Naive B cell (primary cell): ENCODE data around the gene CPNE4. TPM values are rescaled to one million over a fixed set of nuclear protein-coding genes. Genes with fewer than 3 reads are reported as not detected.

Source experiments
- ATAC-seq, 2 donors: fragments of 150-1000 bp; cut with Tn5 transposase; 2 replicates each; pipeline ENCODE4 v1.10.0; 2021; ENCODE audit warnings: low read depth in 2 of 2, mild to moderate bottlenecking in 2 of 2, moderate library complexity in 2 of 2
- DNase-seq: peaks from one replicate; pipeline ENCODE4 v3.0.0; 2022
- H3K27ac Mint-ChIP-seq, 6 donors: one replicate each; pipeline ENCODE4 v1.8.0; 2020 to 2022; ENCODE audit warnings: mild to moderate bottlenecking in 6 of 6, mixed read lengths in 6 of 6, moderate library complexity in 5 of 6, inconsistent platforms in 2 of 6
- H3K27me3 Mint-ChIP-seq, 3 donors: one replicate each; pipeline ENCODE4 v1.8.0; 2021 to 2022; ENCODE audit warnings: mixed read lengths in 3 of 3, mild to moderate bottlenecking in 1 of 3
- H3K36me3 Mint-ChIP-seq, 2 donors: one replicate each; pipeline ENCODE4 v1.8.0; 2020 to 2022; ENCODE audit warnings: mixed read lengths in 2 of 2, inconsistent platforms in 1 of 2, mild to moderate bottlenecking in 1 of 2
- H3K4me1 Mint-ChIP-seq, 3 donors: one replicate each; pipeline ENCODE4 v1.8.0; 2020 to 2022; ENCODE audit warnings: mixed read lengths in 3 of 3, inconsistent platforms in 1 of 3, mild to moderate bottlenecking in 1 of 3, moderate library complexity in 1 of 3
- H3K4me3 Mint-ChIP-seq, 8 donors: one replicate each; pipeline ENCODE4 v1.8.0; 2020 to 2022; ENCODE audit warnings: mild to moderate bottlenecking in 8 of 8, mixed read lengths in 8 of 8, moderate library complexity in 8 of 8, inconsistent platforms in 2 of 8
- H3K9me3 Mint-ChIP-seq, 7 donors: one replicate each; pipeline ENCODE4 v1.8.0; 2020 to 2022; ENCODE audit warnings: mixed read lengths in 7 of 7, mild to moderate bottlenecking in 5 of 7, inconsistent platforms in 2 of 7, moderate library complexity in 1 of 7
- polyA plus RNA-seq, 6 donors: library from polyadenylated mRNA; unstranded; fragments of 300-500 nt; fragmentation: Illumina TruSeq; gene quantifications; one replicate each; pipeline ENCODE4 v1.2.3, GENCODE V29; 2021; ENCODE audit warnings: low read depth in 6 of 6

The CPNE4 gene
- polyA plus RNA-seq, 6 donors from 2014 or later, result not detected

DNA sequence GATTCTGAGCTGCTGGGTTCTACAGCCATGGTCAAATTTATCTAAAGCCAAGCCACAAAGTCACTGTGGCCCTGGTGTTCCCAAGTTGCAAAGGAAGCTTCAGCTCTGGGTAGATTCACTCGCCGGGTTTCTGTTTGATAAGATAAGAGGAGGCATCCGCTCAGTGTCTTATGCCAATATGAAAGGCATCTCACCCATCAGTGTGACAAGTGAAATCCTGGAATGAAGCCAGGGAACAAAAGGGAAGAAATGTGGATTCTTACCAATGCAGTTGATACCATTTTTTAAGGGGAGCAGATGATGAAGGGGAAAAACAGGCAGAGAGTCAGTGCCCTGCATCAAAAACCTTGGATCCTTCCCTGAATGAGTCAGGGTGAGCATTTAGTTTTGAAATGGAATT lies 2.8 kb upstream of the CPNE4 start:
- H3K27me3 Mint-ChIP-seq, result peaks cover 60 to 66% (median 64%) of the 10 kb centered on the region in 3 donors
- H3K4me3 Mint-ChIP-seq, result no peak overlapping the region
- peaks cover 7 to 10% (median 7%) of the 10 kb centered on the region in 3 donors for H3K4me1 Mint-ChIP-seq
- H3K9me3 Mint-ChIP-seq, result peaks cover 0 to 7% (median 0%) of the 10 kb centered on the region in 7 donors
- ATAC-seq (no peak), DNase-seq (no peak)
- peaks cover 6 to 9% of the 10 kb centered on the region in 2 donors for H3K36me3 Mint-ChIP-seq
- no peak overlapping the region for H3K27ac Mint-ChIP-seq

GRCh38 chr3:132037056-132037455 lies 2.2 kb upstream of the CPNE4 start:
- no peak for ATAC-seq
- H3K27ac Mint-ChIP-seq, result no peak overlapping the region
- H3K36me3 Mint-ChIP-seq, result peaks cover 6 to 9% of the 10 kb centered on the region in 2 donors
- peaks cover 7 to 10% (median 7%) of the 10 kb centered on the region in 3 donors for H3K4me1 Mint-ChIP-seq
- H3K4me3 Mint-ChIP-seq, result no peak overlapping the region
- peaks cover 64 to 71% (median 68%) of the 10 kb centered on the region in 3 donors for H3K27me3 Mint-ChIP-seq
- peaks cover 0 to 7% (median 0%) of the 10 kb centered on the region in 7 donors for H3K9me3 Mint-ChIP-seq
- no peak for DNase-seq

DNA sequence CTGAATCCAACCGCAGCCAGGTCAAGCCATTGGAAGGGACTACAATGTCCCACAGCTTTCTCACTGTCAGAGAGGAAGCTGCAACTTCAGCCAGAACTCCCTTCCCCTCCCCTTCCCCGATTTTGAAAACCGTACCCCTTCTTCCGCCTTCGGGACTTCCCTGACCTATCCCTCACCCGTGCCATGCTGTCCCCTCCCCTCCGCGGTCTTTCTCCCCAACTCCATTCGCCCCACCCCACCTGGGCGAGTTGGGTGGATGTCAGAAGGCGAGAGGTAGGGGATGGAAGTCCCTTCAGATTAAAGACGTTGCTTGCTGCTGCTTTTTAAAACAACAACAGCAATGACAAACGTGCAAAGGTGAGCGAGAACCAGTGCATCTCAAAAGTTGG lies 723 bp downstream of the CPNE4 start:
- Mint-ChIP-seq H3K36me3 (peaks cover 6 to 9% of the 10 kb centered on the region in 2 donors), H3K27ac (no peak overlapping the region), H3K27me3 (peaks cover 72 to 78% (median 75%) of the 10 kb centered on the region in 3 donors), H3K9me3 (peaks cover 0 to 7% (median 0%) of the 10 kb centered on the region in 7 donors), H3K4me1 (peaks cover 7 to 10% (median 7%) of the 10 kb centered on the region in 3 donors), H3K4me3 (peak overlapping the region in 1 of 8 donors; percentile 64)
- no peak for ATAC-seq
- no peak for DNase-seq

DNA sequence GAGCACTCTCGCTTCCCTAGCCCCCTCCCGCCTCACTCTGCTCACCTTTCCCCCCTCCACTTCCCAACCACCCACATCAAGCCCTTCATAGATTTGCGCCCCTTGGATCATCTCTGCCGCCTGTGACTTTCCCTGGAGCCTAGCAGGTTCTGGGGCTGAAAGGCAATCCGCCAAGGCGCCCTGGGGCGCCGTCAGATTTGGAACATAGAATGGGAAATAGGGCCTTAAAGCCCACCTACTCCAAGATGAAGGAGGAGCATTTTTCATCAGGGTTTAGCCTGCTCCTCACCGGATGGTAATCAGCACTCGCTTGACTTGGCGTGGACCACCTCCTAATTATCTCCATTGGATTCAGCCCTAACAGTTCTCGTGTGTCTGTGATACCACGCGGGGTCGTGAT lies 1.3 kb downstream of the CPNE4 start:
- peaks cover 7 to 10% (median 7%) of the 10 kb centered on the region in 3 donors for H3K4me1 Mint-ChIP-seq
- no peak for ATAC-seq
- H3K36me3 Mint-ChIP-seq, result peaks cover 6 to 9% of the 10 kb centered on the region in 2 donors

GRCh38 chr3:132032959-132033358 lies 1.9 kb downstream of the CPNE4 start:
- ATAC-seq (no peak), DNase-seq (no peak)
- peaks cover 0 to 7% (median 0%) of the 10 kb centered on the region in 7 donors for H3K9me3 Mint-ChIP-seq
- peaks cover 66 to 76% (median 68%) of the 10 kb centered on the region in 3 donors for H3K27me3 Mint-ChIP-seq
- H3K27ac Mint-ChIP-seq, result no peak overlapping the region
- H3K4me1 Mint-ChIP-seq, result peaks cover 7 to 10% (median 7%) of the 10 kb centered on the region in 3 donors
- H3K36me3 Mint-ChIP-seq, result peaks cover 6 to 9% of the 10 kb centered on the region in 2 donors
- no peak overlapping the region for H3K4me3 Mint-ChIP-seq

More for the DNA sequence above, 1.3 kb downstream of the CPNE4 start:
- Mint-ChIP-seq H3K4me3 (no peak overlapping the region), H3K9me3 (peaks cover 0 to 7% (median 0%) of the 10 kb centered on the region in 7 donors), H3K27me3 (peaks cover 71 to 72% (median 71%) of the 10 kb centered on the region in 3 donors), H3K27ac (no peak overlapping the region)
- no peak for DNase-seq

DNA sequence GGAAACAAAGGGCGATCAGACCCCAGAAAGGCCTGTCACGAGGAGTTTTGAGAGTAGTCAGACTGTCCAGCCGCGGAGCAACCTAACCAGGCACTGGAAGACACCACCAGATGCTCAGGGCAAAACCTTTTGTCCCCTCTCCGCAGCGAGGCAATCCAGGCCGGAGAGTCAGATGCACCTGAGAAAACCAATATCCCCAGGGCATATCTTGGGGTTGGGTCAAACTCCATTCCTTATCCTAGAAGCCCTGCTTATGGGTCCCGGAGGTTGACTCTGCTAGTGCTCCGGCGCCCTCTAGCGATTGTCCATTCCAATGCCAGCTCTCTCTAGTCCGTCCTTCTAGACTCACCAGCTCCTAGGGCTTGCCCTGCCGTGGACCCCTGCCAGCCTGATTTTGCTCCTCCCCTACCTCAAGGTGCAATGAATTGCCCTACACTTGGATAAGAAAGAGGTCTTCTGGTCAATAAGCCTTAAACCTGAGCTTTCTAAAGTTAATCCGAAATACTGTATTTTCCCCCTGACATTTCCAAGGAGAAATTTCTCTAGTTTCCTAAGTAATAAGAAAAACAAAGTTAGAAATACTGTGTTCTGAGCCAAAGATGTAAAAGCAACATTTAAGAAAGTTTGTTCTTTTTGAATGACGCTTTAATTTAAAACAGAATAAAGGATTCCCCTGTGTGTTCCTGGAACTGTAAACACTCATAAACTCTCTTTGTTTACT lies 5.5 kb downstream of the CPNE4 start:
- H3K4me3 Mint-ChIP-seq, result no peak overlapping the region
- DNase-seq, result peak; percentile 11
- peaks cover 0 to 3% (median 0%) of the 10 kb centered on the region in 7 donors for H3K9me3 Mint-ChIP-seq
- H3K36me3 Mint-ChIP-seq, result peaks cover 5 to 6% of the 10 kb centered on the region in 2 donors
- peaks cover 35 to 47% (median 44%) of the 10 kb centered on the region in 3 donors for H3K27me3 Mint-ChIP-seq
- H3K27ac Mint-ChIP-seq, result no peak overlapping the region
- no peak for ATAC-seq
- peaks cover 2 to 6% (median 3%) of the 10 kb centered on the region in 3 donors for H3K4me1 Mint-ChIP-seq

GRCh38 chr3:132022914-132023313 lies 11.9 kb downstream of the CPNE4 start:
- H3K4me1 Mint-ChIP-seq, result no peaks in the 10 kb centered on the region
- peaks cover 0 to 17% (median 16%) of the 10 kb centered on the region in 3 donors for H3K27me3 Mint-ChIP-seq
- H3K36me3 Mint-ChIP-seq, result no peaks in the 10 kb centered on the region
- no peak overlapping the region for H3K4me3 Mint-ChIP-seq
- H3K9me3 Mint-ChIP-seq, result no peaks in the 10 kb centered on the region
- DNase-seq (no peak), ATAC-seq (no peak)
- no peak overlapping the region for H3K27ac Mint-ChIP-seq

GRCh38 chr3:132020058-132020457 lies 14.8 kb downstream of the CPNE4 start:
- H3K36me3 Mint-ChIP-seq, result no peaks in the 10 kb centered on the region
- peaks cover 9 to 27% (median 22%) of the 10 kb centered on the region in 3 donors for H3K27me3 Mint-ChIP-seq
- DNase-seq, result no peak
- no peaks in the 10 kb centered on the region for H3K4me1 Mint-ChIP-seq
- ATAC-seq, result no peak
- no peak overlapping the region for H3K4me3 Mint-ChIP-seq
- no peak overlapping the region for H3K27ac Mint-ChIP-seq
- peaks cover 0 to 5% (median 0%) of the 10 kb centered on the region in 7 donors for H3K9me3 Mint-ChIP-seq

DNA sequence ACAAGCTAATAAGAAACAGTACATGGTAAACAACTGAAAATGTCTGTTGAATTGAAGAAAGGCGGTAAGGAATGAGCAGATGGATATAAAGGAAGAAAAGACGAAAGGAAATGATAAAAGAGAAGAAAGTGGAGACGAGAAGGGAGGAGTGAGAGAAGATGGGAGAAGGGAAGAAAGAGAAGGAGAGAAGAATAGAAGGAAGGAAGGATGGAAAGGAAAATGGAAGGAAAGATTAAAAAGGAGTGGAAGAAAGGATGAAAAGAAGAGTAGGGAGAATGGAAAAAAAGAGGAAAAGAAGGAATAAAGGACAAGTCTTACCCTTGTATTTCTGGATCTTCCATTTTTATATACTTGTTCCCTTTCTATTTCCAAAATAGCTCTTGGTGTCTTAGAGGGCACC lies 17.7 kb downstream of the CPNE4 start:
- peaks cover 9 to 24% (median 18%) of the 10 kb centered on the region in 3 donors for H3K27me3 Mint-ChIP-seq
- H3K4me1 Mint-ChIP-seq, result no peaks in the 10 kb centered on the region
- H3K36me3 Mint-ChIP-seq, result no peaks in the 10 kb centered on the region
- no peak overlapping the region for H3K4me3 Mint-ChIP-seq
- H3K27ac Mint-ChIP-seq, result no peak overlapping the region
- DNase-seq, result no peak
- H3K9me3 Mint-ChIP-seq, result peaks cover 0 to 5% (median 0%) of the 10 kb centered on the region in 7 donors
- no peak for ATAC-seq

- peaks cover 0 to 5% (median 0%) of the 10 kb centered on the region in 7 donors for H3K9me3 Mint-ChIP-seq
- H3K4me1 Mint-ChIP-seq, result no peaks in the 10 kb centered on the region
- H3K36me3 Mint-ChIP-seq, result no peaks in the 10 kb centered on the region
- H3K27me3 Mint-ChIP-seq, result peaks cover 9 to 24% (median 18%) of the 10 kb centered on the region in 3 donors
- no peak for ATAC-seq
- H3K27ac Mint-ChIP-seq, result no peak overlapping the region
- DNase-seq, result no peak
- H3K4me3 Mint-ChIP-seq, result no peak overlapping the region
Measured at GRCh38 chr3:132016061-132017041, 18.5 kb downstream of the CPNE4 start.

- Mint-ChIP-seq H3K27me3 (peaks cover 9 to 20% (median 14%) of the 10 kb centered on the region in 3 donors), H3K27ac (no peak overlapping the region), H3K9me3 (peaks cover 0 to 5% (median 0%) of the 10 kb centered on the region in 7 donors), H3K4me3 (no peak overlapping the region), H3K36me3 (no peaks in the 10 kb centered on the region), H3K4me1 (no peaks in the 10 kb centered on the region)
- DNase-seq (no peak), ATAC-seq (no peak)
Measured at GRCh38 chr3:132014105-132014504, 20.7 kb downstream of the CPNE4 start.

GRCh38 chr3:132009241-132009640 lies 25.6 kb downstream of the CPNE4 start:
- Mint-ChIP-seq H3K36me3 (no peaks in the 10 kb centered on the region), H3K4me1 (no peaks in the 10 kb centered on the region), H3K27ac (no peak overlapping the region), H3K27me3 (peaks cover 0 to 17% (median 16%) of the 10 kb centered on the region in 3 donors), H3K4me3 (no peak overlapping the region), H3K9me3 (no peaks in the 10 kb centered on the region)
- DNase-seq (no peak), ATAC-seq (no peak)

DNA sequence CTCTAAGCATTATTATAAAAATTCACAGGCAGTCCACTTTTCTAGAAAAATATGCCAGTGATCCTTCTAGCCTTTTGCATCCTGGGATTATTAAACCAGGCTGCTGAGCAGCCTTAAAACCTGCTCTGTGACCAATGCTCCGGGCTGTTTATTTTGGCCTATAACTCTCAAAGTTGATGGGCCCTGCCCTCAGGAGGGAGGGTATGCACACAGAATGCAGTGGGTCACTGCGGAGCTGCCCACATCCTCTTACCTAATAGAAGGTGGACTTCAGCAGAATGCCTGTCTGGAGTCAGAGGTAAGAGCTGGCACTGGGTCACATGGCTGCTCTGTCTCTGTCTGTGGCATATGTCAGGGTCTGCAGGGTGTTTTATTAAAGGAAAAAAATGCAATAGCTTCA lies 26.0 kb downstream of the CPNE4 start:
- Mint-ChIP-seq H3K9me3 (no peaks in the 10 kb centered on the region), H3K36me3 (no peaks in the 10 kb centered on the region), H3K4me3 (no peak overlapping the region), H3K4me1 (no peaks in the 10 kb centered on the region), H3K27ac (peak overlapping the region in 1 of 6 donors; percentile 29), H3K27me3 (peaks cover 0 to 15% (median 15%) of the 10 kb centered on the region in 3 donors)
- no peak for ATAC-seq
- no peak for DNase-seq
